ENCODE data around the gene TMEM205.
"Not testable (repeated sequence)": the region's sequence is repeated elsewhere in the genome, so short reads cannot be mapped to it uniquely, and the experiment has no call there.

TMEM205 gene

DNA sequence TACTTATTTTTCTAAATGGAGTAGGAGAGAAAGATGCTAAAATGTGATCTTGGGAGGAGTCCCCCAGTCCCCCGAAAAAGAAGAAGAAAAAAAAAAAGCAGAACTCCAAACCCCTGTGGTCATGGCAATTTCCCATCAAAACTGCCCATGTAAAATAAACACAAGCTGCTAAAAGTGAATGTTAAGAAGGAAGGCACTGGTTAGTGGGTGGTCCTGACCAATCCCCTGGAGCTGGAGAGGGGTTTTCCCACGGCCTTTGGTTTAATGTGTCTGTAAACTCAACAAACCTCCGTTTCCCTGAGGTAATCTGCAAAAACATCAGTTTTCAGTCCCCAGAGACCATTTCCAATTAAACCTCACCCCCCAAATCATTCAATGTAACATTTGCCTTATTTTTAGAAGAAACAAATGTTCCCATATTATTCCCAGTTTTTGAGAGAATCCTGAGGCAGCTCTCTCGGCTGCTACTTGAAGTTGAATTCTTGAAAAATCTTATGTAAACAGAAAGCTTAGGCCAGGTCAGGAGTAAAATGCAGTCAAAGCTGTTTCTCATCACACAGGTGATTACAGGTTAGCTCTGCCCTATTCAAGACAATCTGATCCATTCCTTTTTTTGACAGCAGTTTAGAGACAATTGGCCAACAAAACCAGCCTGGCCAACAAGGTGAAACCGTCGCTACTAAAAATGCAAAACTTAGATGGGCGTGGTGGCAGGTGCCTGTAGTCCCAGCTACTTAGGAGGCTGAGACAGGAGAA, 23.6 kb downstream of the TMEM205 start:
- Histone ChIP-seq H3K36me3 (ENCODE audit: control insufficient read depth, insufficient read depth, low read length) (peaks cover 6% of the 10 kb centered on the region; the same call in 1 of the 2 replicates), H3K4me3 (ENCODE audit: low read depth, low read length) (no peak overlapping the region), H3K9me3 (ENCODE audit: control insufficient read depth, insufficient read depth, low read depth, low read length) (no peaks in the 10 kb centered on the region), H3K4me1 (ENCODE audit: control insufficient read depth, insufficient read depth, low read length) (peaks cover 7% of the 10 kb centered on the region; the same call in 1 of the 2 replicates), H3K9ac (ENCODE audit: low read length) (no peak overlapping the region), H3K27ac (ENCODE audit: low read depth, low read length) (no peak overlapping the region), H3K27me3 (ENCODE audit: control insufficient read depth, insufficient read depth, low read length) (no peaks in the 10 kb centered on the region)

DNA sequence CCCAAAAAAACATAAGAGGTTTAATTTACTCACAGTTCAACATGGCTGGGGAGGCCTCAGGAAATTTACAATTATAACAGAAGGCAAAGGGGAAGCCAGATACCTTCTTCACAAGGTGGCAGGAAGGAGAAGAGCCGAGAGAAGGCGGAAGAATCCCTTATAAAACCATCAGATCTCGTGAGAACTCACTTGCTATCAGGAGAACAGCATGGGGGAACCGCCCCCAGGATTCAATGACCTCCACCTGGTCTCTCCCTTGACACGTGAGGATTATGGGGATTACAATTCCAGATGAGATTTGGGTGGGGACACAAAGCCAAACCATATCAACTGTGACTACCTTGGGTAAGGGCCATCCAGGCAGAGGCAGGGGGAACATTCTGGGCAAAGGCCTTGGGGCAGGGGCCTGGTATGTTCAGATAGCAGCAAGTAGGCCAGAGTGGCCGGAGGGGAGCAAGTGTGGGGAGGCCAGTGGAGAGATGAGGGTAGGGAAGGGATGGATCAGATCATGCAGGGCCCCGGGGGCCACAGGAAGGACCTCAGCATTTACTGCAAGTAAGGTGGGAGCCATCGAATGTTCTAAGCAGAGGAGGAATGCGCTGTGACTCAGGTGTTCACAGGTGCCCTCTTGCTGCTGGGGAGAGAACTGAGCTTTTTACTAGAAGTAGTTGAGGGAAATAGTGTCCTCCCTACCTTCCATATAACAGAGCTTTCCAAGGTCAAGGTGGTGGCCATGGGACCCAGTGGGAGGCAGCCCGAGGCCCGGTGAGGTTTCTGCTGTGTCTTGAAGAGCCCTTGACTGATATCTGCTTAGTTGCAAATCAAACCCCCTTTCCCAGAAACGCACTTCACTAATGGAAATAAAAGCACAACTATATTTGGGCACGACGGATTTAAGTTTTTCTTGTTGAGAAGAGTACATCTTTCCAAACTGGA, 24.6 kb downstream of the TMEM205 start:
- Histone ChIP-seq H3K4me3 (ENCODE audit: low read depth, low read length) (no peak overlapping the region), H3K4me1 (ENCODE audit: control insufficient read depth, insufficient read depth, low read length) (peaks cover 7% of the 10 kb centered on the region; the same call in 1 of the 2 replicates), H3K36me3 (ENCODE audit: control insufficient read depth, insufficient read depth, low read length) (peaks cover 3% of the 10 kb centered on the region; the same call in 1 of the 2 replicates), H3K27me3 (ENCODE audit: control insufficient read depth, insufficient read depth, low read length) (no peaks in the 10 kb centered on the region), H3K9me3 (ENCODE audit: control insufficient read depth, insufficient read depth, low read depth, low read length) (no peaks in the 10 kb centered on the region), H3K27ac (ENCODE audit: low read depth, low read length) (no peak overlapping the region), H3K9ac (ENCODE audit: low read length) (no peak overlapping the region)

DNA sequence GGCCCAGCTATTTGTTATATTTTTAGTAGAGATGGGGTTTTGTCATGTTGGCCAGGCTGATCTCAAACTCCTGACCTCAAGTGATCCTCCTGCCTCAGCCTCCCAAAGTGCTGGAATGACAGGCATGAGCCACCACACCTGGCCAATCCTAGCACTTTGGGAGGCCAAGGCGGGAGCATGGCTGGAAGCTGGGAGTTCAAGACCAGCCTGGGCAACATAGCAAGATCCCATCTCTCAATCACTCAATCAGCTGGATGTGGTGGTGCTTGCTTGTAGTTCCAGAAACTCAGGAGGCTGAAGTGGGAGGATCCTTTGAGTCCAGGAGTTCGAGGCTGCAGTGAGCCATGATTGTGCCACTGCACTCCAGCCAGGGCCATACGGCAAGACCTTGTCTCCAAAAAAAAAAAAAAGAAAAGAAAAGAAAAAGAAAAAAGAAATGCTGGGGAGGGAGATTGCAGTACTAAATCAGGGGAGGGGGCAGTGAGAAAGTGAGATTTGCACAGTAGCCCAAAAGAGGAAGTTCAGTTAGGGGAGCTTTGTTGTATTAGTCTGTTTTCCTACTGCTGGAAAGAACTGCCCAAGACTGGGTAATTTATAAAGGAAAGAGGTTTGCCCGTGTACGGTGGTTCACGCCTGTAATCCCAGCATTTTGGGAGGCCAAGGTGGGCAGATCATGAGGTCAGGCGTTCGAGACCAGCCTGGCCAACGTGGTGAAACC, 25.6 kb downstream of the TMEM205 start:
- not testable (repeated sequence) for H3K27me3 ChIP-seq (ENCODE audit: control insufficient read depth, insufficient read depth, low read length); H3K9ac ChIP-seq (ENCODE audit: low read length); H3K9me3 ChIP-seq (ENCODE audit: control insufficient read depth, insufficient read depth, low read depth, low read length); H3K4me3 ChIP-seq (ENCODE audit: low read depth, low read length); H3K4me1 ChIP-seq (ENCODE audit: control insufficient read depth, insufficient read depth, low read length); H3K36me3 ChIP-seq (ENCODE audit: control insufficient read depth, insufficient read depth, low read length); H3K27ac ChIP-seq (ENCODE audit: low read depth, low read length)

DNA sequence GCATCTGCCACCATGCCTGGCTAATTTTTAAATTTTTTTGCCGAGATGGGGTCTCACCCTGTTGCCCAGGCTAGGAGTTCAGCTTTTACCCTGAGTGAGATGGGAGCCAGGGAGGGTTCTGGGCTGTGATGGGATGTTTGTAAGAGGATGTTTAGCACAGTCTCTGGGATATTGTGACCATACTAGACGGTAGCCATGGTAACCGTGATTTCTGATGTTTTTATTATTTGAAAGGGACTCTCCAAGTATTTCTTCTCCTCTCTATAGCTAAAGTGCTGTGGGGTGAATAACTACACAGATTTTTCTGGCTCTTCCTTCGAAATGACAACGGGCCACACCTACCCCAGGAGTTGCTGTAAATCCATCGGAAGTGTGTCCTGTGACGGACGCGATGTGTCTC, 39.7 kb downstream of the TMEM205 start:
- H3K27me3 ChIP-seq (ENCODE audit: control insufficient read depth, insufficient read depth, low read length), result no peaks in the 10 kb centered on the region
- no peaks in the 10 kb centered on the region for H3K4me1 ChIP-seq (ENCODE audit: control insufficient read depth, insufficient read depth, low read length)
- H3K27ac ChIP-seq (ENCODE audit: low read depth, low read length), result no peak overlapping the region
- no peaks in the 10 kb centered on the region for H3K9me3 ChIP-seq (ENCODE audit: control insufficient read depth, insufficient read depth, low read depth, low read length)
- H3K4me3 ChIP-seq (ENCODE audit: low read depth, low read length), result no peak overlapping the region
- no peak overlapping the region for H3K9ac ChIP-seq (ENCODE audit: low read length)
- no peaks in the 10 kb centered on the region for H3K36me3 ChIP-seq (ENCODE audit: control insufficient read depth, insufficient read depth, low read length)

DNA sequence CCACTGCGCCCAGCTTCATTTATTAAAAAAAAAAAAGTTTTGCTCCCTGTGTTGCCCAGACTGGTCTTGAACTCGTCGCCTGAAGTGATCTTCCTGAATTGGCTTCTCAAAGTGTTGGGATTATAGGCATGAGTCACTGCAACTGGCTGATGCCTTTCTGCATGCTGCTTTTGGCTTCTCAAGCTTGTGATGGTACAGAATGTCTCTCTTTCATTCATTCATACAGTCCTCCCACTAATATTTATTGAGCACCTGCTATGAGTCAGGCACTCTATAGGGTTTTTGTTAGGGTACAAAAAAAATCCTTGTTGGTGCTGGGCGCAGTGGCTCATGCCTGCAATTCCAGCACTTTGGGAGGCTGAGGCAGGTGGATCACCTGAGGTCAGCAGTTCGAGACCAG, 41.1 kb downstream of the TMEM205 start:
- no peak overlapping the region for H3K9ac ChIP-seq (ENCODE audit: low read length)
- no peaks in the 10 kb centered on the region for H3K9me3 ChIP-seq (ENCODE audit: control insufficient read depth, insufficient read depth, low read depth, low read length)
- no peak overlapping the region for H3K4me3 ChIP-seq (ENCODE audit: low read depth, low read length)
- no peak overlapping the region for H3K27ac ChIP-seq (ENCODE audit: low read depth, low read length)
- H3K27me3 ChIP-seq (ENCODE audit: control insufficient read depth, insufficient read depth, low read length), result no peaks in the 10 kb centered on the region; the same call in 1 of the 2 replicates
- H3K36me3 ChIP-seq (ENCODE audit: control insufficient read depth, insufficient read depth, low read length), result no peaks in the 10 kb centered on the region
- no peaks in the 10 kb centered on the region for H3K4me1 ChIP-seq (ENCODE audit: control insufficient read depth, insufficient read depth, low read length)

DNA sequence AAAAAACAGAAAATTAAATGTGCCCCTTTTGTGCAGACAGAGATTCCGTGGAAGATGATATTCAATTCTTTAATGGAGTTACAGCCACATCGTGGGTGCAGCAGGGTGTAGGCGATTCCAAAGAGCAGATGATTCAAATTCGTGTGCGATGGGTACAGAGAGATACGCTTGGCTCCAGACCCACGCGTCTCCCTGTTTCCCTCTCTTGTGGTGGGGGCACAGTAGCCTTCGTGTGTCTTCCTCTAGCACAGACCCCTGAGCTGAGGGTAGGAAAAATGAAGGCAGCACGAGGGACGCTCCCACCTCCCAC, 45.3 kb downstream of the TMEM205 start:
- no peak overlapping the region for H3K27ac ChIP-seq (ENCODE audit: low read depth, low read length)
- no peaks in the 10 kb centered on the region; the same call in 1 of the 2 replicates for H3K27me3 ChIP-seq (ENCODE audit: control insufficient read depth, insufficient read depth, low read length)
- H3K4me1 ChIP-seq (ENCODE audit: control insufficient read depth, insufficient read depth, low read length), result no peaks in the 10 kb centered on the region
- H3K36me3 ChIP-seq (ENCODE audit: control insufficient read depth, insufficient read depth, low read length), result no peaks in the 10 kb centered on the region
- H3K9ac ChIP-seq (ENCODE audit: low read length), result no peak overlapping the region
- H3K4me3 ChIP-seq (ENCODE audit: low read depth, low read length), result no peak overlapping the region
- H3K9me3 ChIP-seq (ENCODE audit: control insufficient read depth, insufficient read depth, low read depth, low read length), result no peaks in the 10 kb centered on the region

DNA sequence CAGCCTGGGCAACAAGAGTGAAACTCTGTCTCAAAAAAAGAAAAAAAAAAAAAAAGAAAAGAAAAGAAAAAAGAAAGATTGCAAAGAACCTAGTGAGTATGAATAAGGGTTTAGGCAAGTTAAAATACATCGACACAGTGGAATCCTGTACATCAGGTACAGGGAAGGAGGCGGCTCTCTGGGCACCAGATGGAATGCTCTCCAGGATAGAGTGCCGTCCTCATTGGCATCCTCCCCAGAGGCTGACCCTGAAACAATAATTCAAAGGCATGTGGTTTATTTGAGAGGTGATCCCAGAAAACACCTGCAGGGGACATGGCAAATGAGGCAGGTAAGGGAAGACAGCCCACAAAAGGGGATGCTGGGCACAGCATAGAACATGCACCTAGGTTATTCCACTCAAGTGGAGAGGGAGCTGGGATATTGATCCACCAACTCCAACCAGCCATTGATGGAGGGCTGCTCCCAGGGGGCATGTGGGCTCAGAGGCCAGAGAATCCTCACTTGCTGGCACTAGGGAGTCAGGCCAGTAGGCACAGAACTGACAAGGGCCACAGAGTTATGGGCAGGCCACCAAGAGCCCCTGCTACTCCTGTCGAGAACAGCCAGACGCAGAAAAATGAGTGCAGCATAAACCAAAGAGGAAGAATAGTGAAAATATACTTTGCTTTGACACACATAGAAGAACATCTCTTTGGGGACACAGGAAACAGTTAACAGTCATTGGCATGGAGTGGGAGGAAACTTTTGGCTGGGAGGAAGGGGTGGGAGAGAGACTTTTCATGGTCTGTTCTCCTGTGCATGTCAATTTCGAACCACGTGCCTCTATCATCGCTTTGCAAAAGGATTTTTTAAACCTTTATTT, 45.9 kb downstream of the TMEM205 start:
- Histone ChIP-seq H3K4me1 (ENCODE audit: control insufficient read depth, insufficient read depth, low read length) (no peaks in the 10 kb centered on the region), H3K9me3 (ENCODE audit: control insufficient read depth, insufficient read depth, low read depth, low read length) (no peaks in the 10 kb centered on the region), H3K27me3 (ENCODE audit: control insufficient read depth, insufficient read depth, low read length) (no peaks in the 10 kb centered on the region; the same call in 1 of the 2 replicates), H3K27ac (ENCODE audit: low read depth, low read length) (no peak overlapping the region), H3K9ac (ENCODE audit: low read length) (no peak overlapping the region), H3K36me3 (ENCODE audit: control insufficient read depth, insufficient read depth, low read length) (no peaks in the 10 kb centered on the region), H3K4me3 (ENCODE audit: low read depth, low read length) (no peak overlapping the region)

GRCh38 chr19:11296264-11296663, 49.8 kb downstream of the TMEM205 start:
- no peaks in the 10 kb centered on the region for H3K36me3 ChIP-seq (ENCODE audit: control insufficient read depth, insufficient read depth, low read length)
- no peak overlapping the region for H3K27ac ChIP-seq (ENCODE audit: low read depth, low read length)
- H3K4me1 ChIP-seq (ENCODE audit: control insufficient read depth, insufficient read depth, low read length), result peaks cover 3% of the 10 kb centered on the region; the same call in 1 of the 2 replicates
- no peak overlapping the region for H3K9ac ChIP-seq (ENCODE audit: low read length)
- H3K9me3 ChIP-seq (ENCODE audit: control insufficient read depth, insufficient read depth, low read depth, low read length), result no peaks in the 10 kb centered on the region
- H3K27me3 ChIP-seq (ENCODE audit: control insufficient read depth, insufficient read depth, low read length), result no peaks in the 10 kb centered on the region; the same call in 1 of the 2 replicates
- H3K4me3 ChIP-seq (ENCODE audit: low read depth, low read length), result no peak overlapping the region

GRCh38 chr19:11295665-11296245, 50.3 kb downstream of the TMEM205 start, which contains the start of gene TSPAN16:
Gene TSPAN16, plus strand, starts transcription at chr19:11296160. Its CDS starts 138 bp downstream, at chr19:11296298.
- H3K36me3 ChIP-seq (ENCODE audit: control insufficient read depth, insufficient read depth, low read length), result no peaks in the 10 kb centered on the region
- H3K9me3 ChIP-seq (ENCODE audit: control insufficient read depth, insufficient read depth, low read depth, low read length), result no peaks in the 10 kb centered on the region
- H3K9ac ChIP-seq (ENCODE audit: low read length), result no peak within 1 kb of the TSS
- no peak within 1 kb of the TSS for H3K4me3 ChIP-seq (ENCODE audit: low read depth, low read length)
- H3K4me1 ChIP-seq (ENCODE audit: control insufficient read depth, insufficient read depth, low read length), result peaks cover 3% of the 10 kb centered on the region; the same call in 1 of the 2 replicates
- no peaks in the 10 kb centered on the region; the same call in 1 of the 2 replicates for H3K27me3 ChIP-seq (ENCODE audit: control insufficient read depth, insufficient read depth, low read length)
- no peak within 1 kb of the TSS for H3K27ac ChIP-seq (ENCODE audit: low read depth, low read length)

DNA sequence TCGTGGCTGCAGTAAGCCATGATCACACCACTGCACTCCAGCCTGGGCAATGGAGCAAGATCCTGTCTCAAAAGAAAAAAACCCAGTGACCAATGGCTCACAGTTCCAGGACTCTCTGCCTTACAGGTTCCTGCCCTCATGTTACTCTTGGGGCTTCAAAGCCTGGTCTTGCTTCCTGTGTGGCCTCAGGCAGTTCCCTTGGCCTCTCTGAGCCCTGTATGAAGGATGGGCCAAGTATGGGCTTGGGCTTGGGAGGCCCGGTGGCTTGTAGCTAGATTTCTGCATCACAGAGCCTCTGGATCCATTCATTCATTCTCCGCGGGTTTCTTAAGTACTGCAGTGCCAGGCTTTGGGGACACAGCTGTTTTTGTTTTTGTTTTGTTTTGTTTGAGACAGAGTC, 50.9 kb downstream of the TMEM205 start:
- Histone ChIP-seq H3K4me3 (ENCODE audit: low read depth, low read length) (no peak overlapping the region), H3K36me3 (ENCODE audit: control insufficient read depth, insufficient read depth, low read length) (no peaks in the 10 kb centered on the region), H3K9me3 (ENCODE audit: control insufficient read depth, insufficient read depth, low read depth, low read length) (no peaks in the 10 kb centered on the region), H3K9ac (ENCODE audit: low read length) (no peak overlapping the region), H3K27ac (ENCODE audit: low read depth, low read length) (no peak overlapping the region), H3K4me1 (ENCODE audit: control insufficient read depth, insufficient read depth, low read length) (peaks cover 3% of the 10 kb centered on the region; the same call in 1 of the 2 replicates), H3K27me3 (ENCODE audit: control insufficient read depth, insufficient read depth, low read length) (no peaks in the 10 kb centered on the region; the same call in 1 of the 2 replicates)
